ENCODE results near the gene STIM2.

Gene STIM2

DNA sequence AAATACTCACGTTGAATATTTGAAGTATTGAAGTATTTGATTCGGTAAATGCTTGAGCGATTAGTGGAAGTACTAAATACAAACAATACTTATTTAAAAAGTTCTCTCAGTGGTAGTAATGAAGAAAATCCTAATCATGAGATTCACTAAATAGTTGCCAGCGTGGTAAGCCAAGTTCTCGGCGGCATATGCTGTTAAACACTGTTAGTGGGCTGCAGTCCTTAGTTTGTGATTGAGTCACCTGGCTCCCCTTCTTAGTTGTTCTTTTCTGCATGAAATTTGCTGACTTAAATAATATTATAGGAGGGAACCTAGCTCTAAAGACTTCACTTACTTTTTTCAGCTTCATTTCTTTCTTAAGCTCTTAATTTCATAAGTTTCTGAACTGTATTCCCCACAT is 51.4 kb downstream of the STIM2 start:
- no peaks in the 10 kb centered on the region for H3K36me3 ChIP-seq (ENCODE audit: insufficient read depth, low read length)
- no peak overlapping the region for H3K4me3 ChIP-seq (ENCODE audit: low read depth in 1 of 2, low read length in 2 of 2)
- ATAC-seq (ENCODE audit: insufficient read depth, low read depth) (no peak), DNase-seq (no peak)
- 0 out of 2 replicates have a peak, but pooled peaks cover 3% of the 10 kb centered on the region for H3K4me1 ChIP-seq (ENCODE audit: insufficient read depth, low read length)
- H3K27me3 ChIP-seq (ENCODE audit: insufficient read depth, low read length, poor library complexity): no peaks in the 10 kb centered on the region
- no peak overlapping the region for H2AFZ ChIP-seq (ENCODE audit: low read depth, low read length)
- peaks cover 34% of the 10 kb centered on the region for H3K79me2 ChIP-seq (ENCODE audit: insufficient read depth, low read length)
- H3K4me2 ChIP-seq (ENCODE audit: insufficient read depth, low read length): no peak overlapping the region
- H3K27ac ChIP-seq (ENCODE audit: low read length): no peak overlapping the region
- H3K9ac ChIP-seq (ENCODE audit: low read depth, low read length): no peak overlapping the region
- no peaks in the 10 kb centered on the region for H3K9me3 ChIP-seq (ENCODE audit: insufficient read depth, low read length, severe bottlenecking)
- peaks cover 4% of the 10 kb centered on the region; the same call in 1 of the 2 replicates for H4K20me1 ChIP-seq (ENCODE audit: insufficient read depth, low read length)
- TF ChIP-seq, protein P1, sequence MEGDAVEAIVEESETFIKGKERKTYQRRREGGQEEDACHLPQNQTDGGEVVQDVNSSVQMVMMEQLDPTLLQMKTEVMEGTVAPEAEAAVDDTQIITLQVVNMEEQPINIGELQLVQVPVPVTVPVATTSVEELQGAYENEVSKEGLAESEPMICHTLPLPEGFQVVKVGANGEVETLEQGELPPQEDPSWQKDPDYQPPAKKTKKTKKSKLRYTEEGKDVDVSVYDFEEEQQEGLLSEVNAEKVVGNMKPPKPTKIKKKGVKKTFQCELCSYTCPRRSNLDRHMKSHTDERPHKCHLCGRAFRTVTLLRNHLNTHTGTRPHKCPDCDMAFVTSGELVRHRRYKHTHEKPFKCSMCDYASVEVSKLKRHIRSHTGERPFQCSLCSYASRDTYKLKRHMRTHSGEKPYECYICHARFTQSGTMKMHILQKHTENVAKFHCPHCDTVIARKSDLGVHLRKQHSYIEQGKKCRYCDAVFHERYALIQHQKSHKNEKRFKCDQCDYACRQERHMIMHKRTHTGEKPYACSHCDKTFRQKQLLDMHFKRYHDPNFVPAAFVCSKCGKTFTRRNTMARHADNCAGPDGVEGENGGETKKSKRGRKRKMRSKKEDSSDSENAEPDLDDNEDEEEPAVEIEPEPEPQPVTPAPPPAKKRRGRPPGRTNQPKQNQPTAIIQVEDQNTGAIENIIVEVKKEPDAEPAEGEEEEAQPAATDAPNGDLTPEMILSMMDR (IDR thresholded peaks at IDR 0.05; ENCODE audit: borderline replicate concordance, extremely low read depth, low read length, poor library complexity, severe bottlenecking): no peak
- no peak for TF ChIP-seq EZH2 (IDR thresholded peaks at IDR 0.05; ENCODE audit: borderline replicate concordance, low read depth, low read length, severe bottlenecking)

DNA sequence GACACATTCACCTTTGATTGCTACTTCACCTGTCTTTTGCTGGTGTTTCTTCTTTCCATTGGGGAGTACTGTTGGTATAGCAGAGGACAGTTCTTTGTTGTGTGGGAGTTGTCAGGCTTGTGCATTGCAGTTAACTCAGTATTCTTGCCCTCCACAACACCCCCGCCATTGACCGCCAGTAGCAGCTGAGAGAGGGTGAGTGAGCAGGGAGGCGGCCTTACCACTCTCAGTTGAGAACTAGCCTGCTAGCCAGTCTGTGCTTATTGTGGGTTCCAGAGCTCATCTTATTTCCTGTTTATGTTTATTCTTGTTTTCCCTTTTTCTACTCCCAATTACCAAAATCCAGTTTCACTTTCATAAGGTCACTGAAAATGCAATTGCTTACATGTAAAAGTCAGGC is 52.2 kb downstream of the STIM2 start:
- H3K9me3 ChIP-seq (ENCODE audit: insufficient read depth, low read length, severe bottlenecking): no peaks in the 10 kb centered on the region
- H3K4me2 ChIP-seq (ENCODE audit: insufficient read depth, low read length): no peak overlapping the region
- H3K27ac ChIP-seq (ENCODE audit: low read length): no peak overlapping the region
- ATAC-seq (ENCODE audit: insufficient read depth, low read depth) (no peak), DNase-seq (no peak)
- no peak for TF ChIP-seq EZH2 (IDR thresholded peaks at IDR 0.05; ENCODE audit: borderline replicate concordance, low read depth, low read length, severe bottlenecking)
- TF ChIP-seq, protein P1 (IDR thresholded peaks at IDR 0.05; ENCODE audit: borderline replicate concordance, extremely low read depth, low read length, poor library complexity, severe bottlenecking): no peak
- peaks cover 4% of the 10 kb centered on the region; the same call in 1 of the 2 replicates for H4K20me1 ChIP-seq (ENCODE audit: insufficient read depth, low read length)
- peaks cover 38% of the 10 kb centered on the region for H3K79me2 ChIP-seq (ENCODE audit: insufficient read depth, low read length)
- no peak overlapping the region for H2AFZ ChIP-seq (ENCODE audit: low read depth, low read length)
- H3K9ac ChIP-seq (ENCODE audit: low read depth, low read length): no peak overlapping the region
- no peaks in the 10 kb centered on the region for H3K36me3 ChIP-seq (ENCODE audit: insufficient read depth, low read length)
- no peak overlapping the region for H3K4me3 ChIP-seq (ENCODE audit: low read depth in 1 of 2, low read length in 2 of 2)
- no peaks in the 10 kb centered on the region for H3K27me3 ChIP-seq (ENCODE audit: insufficient read depth, low read length, poor library complexity)
- H3K4me1 ChIP-seq (ENCODE audit: insufficient read depth, low read length): 0 out of 2 replicates have a peak, but pooled peaks cover 3% of the 10 kb centered on the region

DNA sequence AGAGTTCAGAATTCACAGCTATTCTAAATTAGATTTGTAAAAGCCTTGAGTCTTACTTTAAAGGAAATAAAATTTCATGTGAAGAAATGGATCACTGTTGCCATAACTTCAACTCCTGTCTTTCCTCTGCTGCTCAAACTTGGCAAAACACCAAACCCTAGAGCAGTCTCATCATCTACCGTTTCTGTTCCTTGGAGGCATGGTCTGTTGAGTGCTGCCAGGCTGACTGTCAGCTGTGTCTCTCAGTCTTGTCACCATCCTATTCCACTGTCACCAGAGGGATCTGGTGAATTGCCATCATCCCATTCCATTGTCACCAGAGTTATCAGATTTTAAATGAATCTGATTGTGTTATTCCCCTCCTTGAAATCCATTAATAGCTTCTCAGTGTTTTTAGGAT is 55.6 kb downstream of the STIM2 start:
- peak; percentile 9 for DNase-seq
- H3K4me2 ChIP-seq (ENCODE audit: insufficient read depth, low read length): no peak overlapping the region

More for the DNA sequence above, 55.6 kb downstream of the STIM2 start:
- no peaks in the 10 kb centered on the region for H3K27me3 ChIP-seq (ENCODE audit: insufficient read depth, low read length, poor library complexity)
- H3K9ac ChIP-seq (ENCODE audit: low read depth, low read length): no peak overlapping the region
- no peaks in the 10 kb centered on the region for H3K9me3 ChIP-seq (ENCODE audit: insufficient read depth, low read length, severe bottlenecking)
- H2AFZ ChIP-seq (ENCODE audit: low read depth, low read length): no peak overlapping the region
- ATAC-seq (ENCODE audit: insufficient read depth, low read depth): 0 out of 3 replicates have a peak, but pooled peaks have one; percentile 53
- TF ChIP-seq, protein P1 (IDR thresholded peaks at IDR 0.05; ENCODE audit: borderline replicate concordance, extremely low read depth, low read length, poor library complexity, severe bottlenecking): no peak
- TF ChIP-seq EZH2 (IDR thresholded peaks at IDR 0.05; ENCODE audit: borderline replicate concordance, low read depth, low read length, severe bottlenecking): no peak
- no peak overlapping the region for H3K27ac ChIP-seq (ENCODE audit: low read length)
- peaks cover 25% of the 10 kb centered on the region for H3K36me3 ChIP-seq (ENCODE audit: insufficient read depth, low read length)
- H3K79me2 ChIP-seq (ENCODE audit: insufficient read depth, low read length): peaks cover 20% of the 10 kb centered on the region
- H4K20me1 ChIP-seq (ENCODE audit: insufficient read depth, low read length): peaks cover 4% of the 10 kb centered on the region; the same call in 1 of the 2 replicates
- 0 out of 2 replicates have a peak, but pooled peaks cover 3% of the 10 kb centered on the region for H3K4me1 ChIP-seq (ENCODE audit: insufficient read depth, low read length)
- no peak overlapping the region for H3K4me3 ChIP-seq (ENCODE audit: low read depth in 1 of 2, low read length in 2 of 2)

Data from DND-41 (cell line).